GM12878 (cell line): Measurements from ENCODE around the gene BAG1. TPM values are rescaled to one million over a fixed set of nuclear protein-coding genes. Genes with fewer than 3 reads are reported as not detected.

Experiments
- ATAC-seq: fragments of 200-7000 bp; cut with Tn5 transposase; 3 replicates; pipeline ENCODE4 v1.9.1; 2020; ENCODE audit warnings: mild to moderate bottlenecking, moderate library complexity
- BruUV-seq: library from RNA; stranded (reverse); fragments of 400-500 nt; replicated peaks from 2 replicates; lab custom pipeline; 2021; lab: Mats Ljungman, UMichigan
- CTCF ChIA-PET: fragments of 300-600 bp; sonication (Branson Sonifier 250); formaldehyde crosslinking; extraction: SDS; loops from one replicate; lab custom pipeline; 2021; ENCODE audit warnings: inconsistent platforms; lab: Yijun Ruan, JAX
- POLR2A ChIA-PET: fragments of 350-600 bp; formaldehyde crosslinking; extraction: SDS; loops from one replicate; lab custom pipeline; 2021; ENCODE audit warnings: inconsistent platforms; lab: Charles Lee
- RAD21 ChIA-PET: fragments of 300-600 bp; sonication (Branson Sonifier 250); formaldehyde crosslinking; loops from one replicate; lab custom pipeline; 2023; ENCODE audit warnings: antibody characterized with exemption; ENCODE audit not compliant: unreplicated experiment; lab: Charles Lee
- SMC1A ChIA-PET: fragments of 300-600 bp; sonication (Branson Sonifier 250); formaldehyde crosslinking; loops from one replicate; lab custom pipeline; 2023; ENCODE audit not compliant: unreplicated experiment, uncharacterized antibody; lab: Charles Lee
- DNase-seq: peaks from one replicate; pipeline ENCODE4 v3.0.0-alpha.2; 2011; ENCODE audit warnings: low read depth, low spot score
- FAIRE-seq: peaks from 3 replicates; lab custom pipeline; 2011; peaks lifted over from hg19 to GRCh38; lab: Jason Lieb, UNC
- H2AFZ ChIP-seq: 2 replicates; pipeline ENCODE4 v1.6.0; 2011; ENCODE audit warnings: low read depth, low read length, control low read depth; ENCODE audit not compliant: control insufficient read depth
- H3K27ac ChIP-seq: 2 replicates; pipeline ENCODE4 v1.5.1; 2011; ENCODE audit warnings: control low read depth; ENCODE audit not compliant: control insufficient read depth, insufficient read depth
- H3K27me3 ChIP-seq, 2 experiments: replicated peaks in 1 of 2; 2 replicates each; pipeline versions ENCODE4 v1.6.0 to v1.6.1; 2011; ENCODE audit warnings: low read length in 1 of 2; ENCODE audit not compliant: control insufficient read depth in 2 of 2, insufficient read depth in 2 of 2
- H3K36me3 ChIP-seq, 2 experiments: 2 replicates each; pipeline ENCODE4 v1.5.1; 2011; ENCODE audit warnings: low read length in 1 of 2; ENCODE audit not compliant: control insufficient read depth in 2 of 2, insufficient read depth in 2 of 2
- H3K4me1 ChIP-seq: 2 replicates; pipeline ENCODE4 v1.6.1; 2011; ENCODE audit warnings: mild to moderate bottlenecking, low read length, moderate library complexity, mixed read lengths; ENCODE audit not compliant: control insufficient read depth, insufficient read depth
- H3K4me2 ChIP-seq: 2 replicates; pipeline ENCODE4 v1.6.0; 2011; ENCODE audit warnings: control low read depth; ENCODE audit not compliant: control insufficient read depth, insufficient read depth
- H3K4me3 ChIP-seq: fragments of 200-600 bp; sonication (generic); 2 replicates; pipeline ENCODE4 v1.5.1; 2016
- H3K79me2 ChIP-seq: 2 replicates; pipeline ENCODE4 v1.6.0; 2011; ENCODE audit warnings: low read length; ENCODE audit not compliant: control insufficient read depth, insufficient read depth
- H3K9ac ChIP-seq: 2 replicates; pipeline ENCODE4 v1.8.0; 2011; ENCODE audit warnings: low read length, control low read depth, mixed read lengths; ENCODE audit not compliant: control insufficient read depth, insufficient read depth
- H3K9me3 ChIP-seq: replicated peaks from 3 replicates; pipeline ENCODE4 v1.5.1; 2011; ENCODE audit warnings: mild to moderate bottlenecking, low read length; ENCODE audit not compliant: control insufficient read depth, insufficient read depth
- H4K20me1 ChIP-seq: 2 replicates; pipeline ENCODE4 v1.6.0; 2011; ENCODE audit not compliant: control insufficient read depth, insufficient read depth
- BMI1 ChIP-seq: fragments of 450-650 bp; IDR thresholded peaks from 2 replicates; pipeline ENCODE4 v1.6.1; 2016; ENCODE audit warnings: mild to moderate bottlenecking, moderate library complexity, borderline replicate concordance
- IRF5 ChIP-seq: fragments of 450-650 bp; IDR thresholded peaks from 2 replicates; pipeline ENCODE4 v1.6.1; 2017; ENCODE audit warnings: borderline replicate concordance
- MYC ChIP-seq: IDR thresholded peaks from 2 replicates; pipeline ENCODE4 v1.6.1; 2011; ENCODE audit warnings: mild to moderate bottlenecking, low read length, moderate library complexity, inconsistent platforms; ENCODE audit not compliant: insufficient read depth, insufficient replicate concordance, insufficient read length, severe bottlenecking
- SIX5 ChIP-seq: IDR thresholded peaks from 2 replicates; pipeline ENCODE4 v1.6.1; 2011; ENCODE audit warnings: mild to moderate bottlenecking, low read depth, low read length, moderate library complexity; ENCODE audit not compliant: severe bottlenecking
- STAT1 ChIP-seq: fragments of 450-650 bp; conservative IDR thresholded peaks from 2 replicates; pipeline ENCODE4 v1.6.1; 2014; ENCODE audit warnings: antibody characterized with exemption, mild to moderate bottlenecking
- ZBED1 ChIP-seq: IDR thresholded peaks from 2 replicates; pipeline ENCODE4 v1.6.1; 2016; ENCODE audit warnings: borderline replicate concordance
- WGBS: methylation state at CpG from one replicate; pipeline ENCODE4 v1.1.6; 2016; ENCODE audit warnings: low lambda C conversion rate; ENCODE audit not compliant: insufficient replicate concordance, insufficient coverage; ENCODE audit errors: missing lambda C conversion rate; 5-methylcytosine and 5-hydroxymethylcytosine counted together
- in situ Hi-C: fragments of 300-500 bp; cut with MboI; formaldehyde crosslinking; loops from 9 replicates; pipeline ENCODE4 v1.14.3; 2018; ENCODE audit warnings: mixed read lengths
- intact Hi-C: fragments of 100-400 bp; cut with micrococcal nuclease; formaldehyde crosslinking; loops from one replicate; pipeline ENCODE4 v1.14.2; 2022; ENCODE audit not compliant: unreplicated experiment
- polyA plus RNA-seq, 11 experiments: library from polyadenylated mRNA; depleted of rRNA in 4 of 11; unstranded in 6 of 11; stranded (reverse) in 5 of 11; fragments of >200 nt; fragmentation: Nextera tagmentation in 4 of 11; fragmentation: Illumina TruSeq in 1 of 11; extraction: Ambion mirVana in 4 of 11; extraction: Trizol in 1 of 11; gene quantifications; 1 replicate in 1 of 11; 2 replicates in 10 of 11; pipeline versions ENCODE4 v1.2.1 to v1.2.3, GENCODE V29; 2011 to 2016; ENCODE audit warnings: inconsistent platforms in 2 of 11, missing spikeins in 2 of 11, low read depth in 1 of 11
- total RNA-seq, 4 experiments: library from RNA; depleted of rRNA in 3 of 4; stranded (reverse); fragments of >200 nt in 3 of 4; fragmentation: Illumina TruSeq in 1 of 4; extraction: Trizol in 1 of 4; gene quantifications; 2 replicates each; pipeline versions ENCODE4 v1.2.1 to v1.2.3, GENCODE V29; 2013 to 2021
- TF ChIP-seq, protein P1 (sequence below): fragments of 150-350 bp; IDR thresholded peaks from 2 replicates; pipeline ENCODE4 v1.6.1; 2014; ENCODE audit warnings: mild to moderate bottlenecking, low read depth, low read length

The BAG1 gene
- total and polyA plus RNA-seq, 10 of the 15 experiments (the other 5 are each of a cell fraction or from before 2014, with no cell fraction given) = 11.6 to 135 (median 68.9) TPM

DNA sequence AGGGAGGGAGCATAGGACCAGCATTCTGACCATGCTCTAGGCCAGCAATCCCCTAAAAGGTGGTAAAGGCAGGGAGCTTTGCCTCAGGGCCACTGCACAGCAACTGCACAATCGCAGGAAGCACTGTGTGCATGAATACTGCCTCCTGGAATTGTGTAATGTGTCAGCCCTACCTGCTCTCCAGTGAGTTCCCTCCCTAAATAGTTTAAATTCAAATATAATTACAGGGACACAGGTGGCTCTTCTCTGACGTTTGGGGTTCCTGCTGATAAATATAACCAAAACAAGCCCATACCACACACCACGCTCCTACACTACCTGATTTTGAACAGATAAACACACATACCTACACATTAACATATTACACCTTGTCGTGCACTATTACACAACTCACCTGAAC lies 9.0 kb downstream of the BAG1 start:
- no peaks in the 10 kb centered on the region for H3K9me3 ChIP-seq
- H3K9ac ChIP-seq = no peak overlapping the region
- POLR2A ChIA-PET = interaction anchor here (0.6 kb wide), 1 partner anchor 157 kb away, joined by 3 read pairs; no protein-coding TSS in a partner anchor
- in situ Hi-C loops = no loop called here
- H3K4me1 ChIP-seq = peaks cover 1% of the 10 kb centered on the region; the same call in 1 of the 2 replicates
- no peaks in the 10 kb centered on the region for H3K27me3 ChIP-seq
- BruUV-seq = no TSS peak
- no peaks in the 10 kb centered on the region for H4K20me1 ChIP-seq
- H3K27ac ChIP-seq = no peak overlapping the region
- RAD21 ChIA-PET = interaction anchor here (1.7 kb wide), 1 partner anchor 29 kb away, joined by 4 read pairs; no protein-coding TSS in a partner anchor
- H3K36me3 ChIP-seq = peaks cover 22 to 33% of the 10 kb centered on the region in 2 experiments
- DNase-seq (no peak), FAIRE-seq (no peak), ATAC-seq (no peak)
- intact Hi-C loops = no loop called here
- SMC1A ChIA-PET = no interaction called here
- CTCF ChIA-PET = no interaction called here
- TF ChIP-seq STAT1 (no peak), ZBED1 (no peak), BMI1 (no peak), IRF5 (no peak), MYC (no peak), SIX5 (no peak)
- TF ChIP-seq, protein P1, sequence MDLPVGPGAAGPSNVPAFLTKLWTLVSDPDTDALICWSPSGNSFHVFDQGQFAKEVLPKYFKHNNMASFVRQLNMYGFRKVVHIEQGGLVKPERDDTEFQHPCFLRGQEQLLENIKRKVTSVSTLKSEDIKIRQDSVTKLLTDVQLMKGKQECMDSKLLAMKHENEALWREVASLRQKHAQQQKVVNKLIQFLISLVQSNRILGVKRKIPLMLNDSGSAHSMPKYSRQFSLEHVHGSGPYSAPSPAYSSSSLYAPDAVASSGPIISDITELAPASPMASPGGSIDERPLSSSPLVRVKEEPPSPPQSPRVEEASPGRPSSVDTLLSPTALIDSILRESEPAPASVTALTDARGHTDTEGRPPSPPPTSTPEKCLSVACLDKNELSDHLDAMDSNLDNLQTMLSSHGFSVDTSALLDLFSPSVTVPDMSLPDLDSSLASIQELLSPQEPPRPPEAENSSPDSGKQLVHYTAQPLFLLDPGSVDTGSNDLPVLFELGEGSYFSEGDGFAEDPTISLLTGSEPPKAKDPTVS = no peak
- H3K4me2 ChIP-seq = no peak overlapping the region
- no peak overlapping the region for H2AFZ ChIP-seq
- H3K4me3 ChIP-seq = no peak overlapping the region
- WGBS = 76% methylated on average over 4 of the region's 4 CpGs
- no peaks in the 10 kb centered on the region for H3K79me2 ChIP-seq
